A673 (cell line): ENCODE measurements around the gene ABCG1. TPM values are rescaled to one million over a fixed set of nuclear protein-coding genes. Genes with fewer than 3 reads are reported as not detected.

ENCODE experiments used
- BruUV-seq: library from RNA; stranded (reverse); fragments of 400-500 nt; replicated peaks from 2 replicates; lab custom pipeline; 2021; lab: Mats Ljungman, UMichigan
- CTCF ChIA-PET: fragments of 300-600 bp; sonication (Branson Sonifier 250); formaldehyde crosslinking; loops from one replicate; lab custom pipeline; 2022; ENCODE audit warnings: antibody characterized with exemption; lab: Charles Lee
- POLR2A ChIA-PET: fragments of 300-600 bp; sonication (Branson Sonifier 250); formaldehyde crosslinking; loops from one replicate; lab custom pipeline; 2022; ENCODE audit warnings: antibody characterized with exemption; ENCODE audit not compliant: low non-redundant PET; lab: Charles Lee
- DNase-seq: peaks from one replicate; pipeline ENCODE4 v3.0.0-alpha.2; 2015; ENCODE audit warnings: low spot score
- H3K27ac ChIP-seq: fragments of 200-600 bp; sonication (generic); 2 replicates; pipeline ENCODE4 v1.5.1; 2016; ENCODE audit warnings: mixed run types, low read depth, mild to moderate bottlenecking, mixed read lengths, antibody characterized with exemption, low read length; ENCODE audit not compliant: poor library complexity, severe bottlenecking
- H3K27me3 ChIP-seq: fragments of 200-600 bp; sonication (generic); replicated peaks from 2 replicates; pipeline ENCODE4 v1.6.1; 2017; ENCODE audit warnings: mixed run types, low read depth, mild to moderate bottlenecking, mixed read lengths, antibody characterized with exemption, low read length; ENCODE audit not compliant: insufficient read depth, poor library complexity
- H3K36me3 ChIP-seq: fragments of 200-600 bp; sonication (generic); 2 replicates; pipeline ENCODE4 v1.6.1; 2016; ENCODE audit warnings: mixed run types, mild to moderate bottlenecking, mixed read lengths, antibody characterized with exemption, low read length; ENCODE audit not compliant: insufficient read depth, poor library complexity, severe bottlenecking
- H3K4me1 ChIP-seq: fragments of 200-600 bp; sonication (generic); 2 replicates; pipeline ENCODE4 v1.6.1; 2017; ENCODE audit warnings: mixed run types, mild to moderate bottlenecking, mixed read lengths, antibody characterized with exemption, low read length; ENCODE audit not compliant: insufficient read depth, poor library complexity, severe bottlenecking
- H3K4me3 ChIP-seq: fragments of 200-600 bp; sonication (generic); 2 replicates; pipeline ENCODE4 v1.5.1; 2016; ENCODE audit warnings: low read depth, mixed run types, mild to moderate bottlenecking, mixed read lengths, low read length; ENCODE audit not compliant: poor library complexity, severe bottlenecking
- H3K9me3 ChIP-seq: fragments of 200-600 bp; sonication (generic); 2 replicates; pipeline ENCODE4 v1.6.1; 2016; ENCODE audit warnings: mixed run types, low read depth, mild to moderate bottlenecking, mixed read lengths, antibody characterized with exemption, low read length; ENCODE audit not compliant: poor library complexity, severe bottlenecking
- EZH2 ChIP-seq: fragments of 200-600 bp; sonication (generic); IDR thresholded peaks from 2 replicates; pipeline ENCODE4 v1.6.1; 2017; ENCODE audit warnings: borderline replicate concordance, low read depth, mild to moderate bottlenecking, mixed read lengths, antibody characterized with exemption, low read length; ENCODE audit not compliant: poor library complexity, severe bottlenecking
- intact Hi-C: fragments of 100-400 bp; cut with micrococcal nuclease; formaldehyde crosslinking; loops from one replicate; pipeline ENCODE4 v1.10.0; 2022; ENCODE audit not compliant: unreplicated experiment
- total RNA-seq: library from RNA; stranded (reverse); gene quantifications from 2 replicates; pipeline ENCODE4 v1.2.3, GENCODE V29; 2021
- TF ChIP-seq, protein P1 (sequence below): fragments of 300-800, 200-600 bp; sonication (generic); conservative IDR thresholded peaks from 2 replicates; pipeline ENCODE4 v1.5.1; 2017; ENCODE audit warnings: low read depth, mild to moderate bottlenecking, antibody characterized with exemption, low read length, moderate library complexity, mixed read lengths

Gene ABCG1
- total RNA-seq, 1 experiment from 2014 or later: 3.4 TPM

- no TSS peak for BruUV-seq
- DNase-seq: no peak
- peaks cover 9% of the 10 kb centered on the region for H3K4me1 ChIP-seq
- H3K27ac ChIP-seq: no peak overlapping the region
- H3K4me3 ChIP-seq: no peak overlapping the region
- intact Hi-C loops: no loop called here
- H3K36me3 ChIP-seq: no peaks in the 10 kb centered on the region
- ChIA-PET CTCF (no interaction called here), POLR2A (no interaction called here)
- no peaks in the 10 kb centered on the region for H3K27me3 ChIP-seq
- TF ChIP-seq EZH2: no peak
- TF ChIP-seq, protein P1, sequence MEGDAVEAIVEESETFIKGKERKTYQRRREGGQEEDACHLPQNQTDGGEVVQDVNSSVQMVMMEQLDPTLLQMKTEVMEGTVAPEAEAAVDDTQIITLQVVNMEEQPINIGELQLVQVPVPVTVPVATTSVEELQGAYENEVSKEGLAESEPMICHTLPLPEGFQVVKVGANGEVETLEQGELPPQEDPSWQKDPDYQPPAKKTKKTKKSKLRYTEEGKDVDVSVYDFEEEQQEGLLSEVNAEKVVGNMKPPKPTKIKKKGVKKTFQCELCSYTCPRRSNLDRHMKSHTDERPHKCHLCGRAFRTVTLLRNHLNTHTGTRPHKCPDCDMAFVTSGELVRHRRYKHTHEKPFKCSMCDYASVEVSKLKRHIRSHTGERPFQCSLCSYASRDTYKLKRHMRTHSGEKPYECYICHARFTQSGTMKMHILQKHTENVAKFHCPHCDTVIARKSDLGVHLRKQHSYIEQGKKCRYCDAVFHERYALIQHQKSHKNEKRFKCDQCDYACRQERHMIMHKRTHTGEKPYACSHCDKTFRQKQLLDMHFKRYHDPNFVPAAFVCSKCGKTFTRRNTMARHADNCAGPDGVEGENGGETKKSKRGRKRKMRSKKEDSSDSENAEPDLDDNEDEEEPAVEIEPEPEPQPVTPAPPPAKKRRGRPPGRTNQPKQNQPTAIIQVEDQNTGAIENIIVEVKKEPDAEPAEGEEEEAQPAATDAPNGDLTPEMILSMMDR: no peak
- H3K9me3 ChIP-seq: no peaks in the 10 kb centered on the region
These were observed 48.1 kb downstream of the ABCG1 start for GRCh38 chr21:42266971-42267556.

- Histone ChIP-seq H3K4me1 (no peaks in the 10 kb centered on the region), H3K36me3 (no peaks in the 10 kb centered on the region), H3K27ac (no peak overlapping the region), H3K27me3 (no peaks in the 10 kb centered on the region), H3K4me3 (no peak overlapping the region), H3K9me3 (no peaks in the 10 kb centered on the region)
- no peak for DNase-seq
- TF ChIP-seq, protein P1: no peak
- no peak for TF ChIP-seq EZH2
- no TSS peak for BruUV-seq
- intact Hi-C loops: no loop called here
- POLR2A ChIA-PET: no interaction called here
- CTCF ChIA-PET: no interaction called here
These were observed 50.4 kb downstream of the ABCG1 start for GRCh38 chr21:42269386-42269785.

DNA sequence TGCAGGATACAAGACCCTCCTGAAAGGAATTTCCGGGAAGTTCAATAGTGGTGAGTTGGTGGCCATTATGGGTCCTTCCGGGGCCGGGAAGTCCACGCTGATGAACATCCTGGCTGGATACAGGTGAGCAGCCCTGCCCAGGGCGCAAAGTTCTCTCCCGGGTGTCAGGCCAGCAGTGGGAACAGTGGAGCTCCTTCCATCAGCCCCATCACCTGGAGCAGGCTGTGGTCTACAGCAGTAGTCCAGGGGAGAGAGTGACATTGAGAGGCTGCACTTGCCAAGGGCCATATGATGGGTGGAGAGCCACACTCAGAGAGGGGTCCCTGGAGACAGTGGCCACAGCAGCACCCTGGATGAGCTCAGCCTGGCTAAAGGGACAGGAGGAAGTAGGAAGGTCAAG, 52.1 kb downstream of the ABCG1 start:
- ChIA-PET POLR2A (no interaction called here), CTCF (interaction anchor here (0.6 to 0.7 kb wide), 2 partner anchors 11 to 24 kb away, joined by 3 read pairs; no protein-coding TSS in a partner anchor)
- no peak overlapping the region for H3K27ac ChIP-seq

More for the DNA sequence above, 52.1 kb downstream of the ABCG1 start:
- no peak for TF ChIP-seq EZH2
- TF ChIP-seq, protein P1: no peak
- Histone ChIP-seq H3K9me3 (no peaks in the 10 kb centered on the region), H3K4me1 (no peaks in the 10 kb centered on the region), H3K4me3 (no peak overlapping the region), H3K36me3 (no peaks in the 10 kb centered on the region), H3K27me3 (no peaks in the 10 kb centered on the region)
- DNase-seq: no peak
- BruUV-seq: no TSS peak
- intact Hi-C loops: no loop called here
